Neural cell (in vitro differentiated cells): ENCODE data around the gene TFAM.

ENCODE experiments used
- EP300 ChIP-seq: fragments of 450-650 bp; conservative IDR thresholded peaks from 2 replicates; pipeline ENCODE4 v1.6.1; 2014; ENCODE audit warnings: antibody characterized with exemption, mild to moderate bottlenecking, moderate library complexity; ENCODE audit not compliant: poor library complexity, severe bottlenecking
- EZH2 ChIP-seq: fragments of 200-600, 300-800 bp; shearing (Covaris generic), sonication (generic); IDR thresholded peaks from 2 replicates; pipeline ENCODE4 v1.6.1; 2014; ENCODE audit warnings: antibody characterized with exemption, low read length, borderline replicate concordance, mild to moderate bottlenecking; ENCODE audit not compliant: insufficient read depth, poor library complexity, severe bottlenecking
- POLR2AphosphoS5 ChIP-seq: IDR thresholded peaks from 2 replicates; pipeline ENCODE4 v1.6.1; 2012
- SMC3 ChIP-seq: fragments of 450-650 bp; conservative IDR thresholded peaks from 2 replicates; pipeline ENCODE4 v1.6.1; 2014; ENCODE audit warnings: antibody characterized with exemption, mild to moderate bottlenecking, moderate library complexity; ENCODE audit not compliant: poor library complexity
- TF ChIP-seq, protein P1 (sequence below): fragments of 450-650 bp; IDR thresholded peaks from 2 replicates; pipeline ENCODE4 v1.5.1; 2014; ENCODE audit warnings: antibody characterized with exemption, mild to moderate bottlenecking, moderate library complexity; ENCODE audit not compliant: poor library complexity, severe bottlenecking

DNA sequence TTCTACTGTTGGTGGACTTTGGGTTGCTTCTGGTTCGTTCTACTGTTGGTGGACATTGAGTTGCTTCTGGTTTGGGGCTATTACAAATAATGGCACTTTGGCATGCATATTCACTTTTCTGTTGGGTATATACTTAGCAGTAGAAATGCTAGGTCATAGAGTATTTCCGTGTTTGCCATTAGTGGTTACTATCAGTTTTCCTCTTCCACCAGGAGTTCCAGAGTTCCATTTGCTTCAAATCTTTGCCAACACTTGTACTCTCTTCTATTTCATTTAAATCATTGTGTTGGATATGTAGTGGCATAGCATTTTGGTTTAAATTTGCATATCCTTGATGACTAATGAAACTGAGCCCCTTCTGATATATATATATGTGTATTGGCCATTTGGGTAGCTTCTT lies 35.2 kb upstream of the TFAM start:
- TF ChIP-seq, protein P1, sequence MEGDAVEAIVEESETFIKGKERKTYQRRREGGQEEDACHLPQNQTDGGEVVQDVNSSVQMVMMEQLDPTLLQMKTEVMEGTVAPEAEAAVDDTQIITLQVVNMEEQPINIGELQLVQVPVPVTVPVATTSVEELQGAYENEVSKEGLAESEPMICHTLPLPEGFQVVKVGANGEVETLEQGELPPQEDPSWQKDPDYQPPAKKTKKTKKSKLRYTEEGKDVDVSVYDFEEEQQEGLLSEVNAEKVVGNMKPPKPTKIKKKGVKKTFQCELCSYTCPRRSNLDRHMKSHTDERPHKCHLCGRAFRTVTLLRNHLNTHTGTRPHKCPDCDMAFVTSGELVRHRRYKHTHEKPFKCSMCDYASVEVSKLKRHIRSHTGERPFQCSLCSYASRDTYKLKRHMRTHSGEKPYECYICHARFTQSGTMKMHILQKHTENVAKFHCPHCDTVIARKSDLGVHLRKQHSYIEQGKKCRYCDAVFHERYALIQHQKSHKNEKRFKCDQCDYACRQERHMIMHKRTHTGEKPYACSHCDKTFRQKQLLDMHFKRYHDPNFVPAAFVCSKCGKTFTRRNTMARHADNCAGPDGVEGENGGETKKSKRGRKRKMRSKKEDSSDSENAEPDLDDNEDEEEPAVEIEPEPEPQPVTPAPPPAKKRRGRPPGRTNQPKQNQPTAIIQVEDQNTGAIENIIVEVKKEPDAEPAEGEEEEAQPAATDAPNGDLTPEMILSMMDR, result no peak
- TF ChIP-seq POLR2AphosphoS5 (no peak), EZH2 (no peak), SMC3 (no peak), EP300 (no peak)
